Measurements from ENCODE around the gene EPM2A.
"Not testable (repeated sequence)": the region's sequence is repeated elsewhere in the genome, so short reads cannot be mapped to it uniquely, and the experiment has no call there.

DNA sequence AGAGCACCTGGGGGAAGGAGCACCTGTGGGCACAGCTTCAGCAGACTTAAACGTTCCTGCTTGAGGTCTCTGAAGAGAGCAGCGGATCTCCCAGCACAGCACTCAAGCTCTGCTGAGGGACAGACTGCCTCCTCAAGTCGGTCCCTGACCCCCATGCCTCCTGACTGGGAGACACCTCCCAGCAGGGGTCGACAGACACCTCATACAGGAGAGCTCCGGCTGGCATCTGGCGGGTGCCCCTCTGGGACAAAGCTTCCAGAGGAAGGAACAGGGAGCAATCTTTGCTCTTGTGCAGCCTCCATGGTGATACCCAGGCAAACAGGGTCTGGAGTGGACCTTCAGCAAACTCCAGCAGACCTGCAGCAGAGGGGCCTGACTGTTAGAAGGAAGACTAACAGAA, 7.2 kb upstream of the EPM2A start:
- TF ChIP-seq, protein P1, sequence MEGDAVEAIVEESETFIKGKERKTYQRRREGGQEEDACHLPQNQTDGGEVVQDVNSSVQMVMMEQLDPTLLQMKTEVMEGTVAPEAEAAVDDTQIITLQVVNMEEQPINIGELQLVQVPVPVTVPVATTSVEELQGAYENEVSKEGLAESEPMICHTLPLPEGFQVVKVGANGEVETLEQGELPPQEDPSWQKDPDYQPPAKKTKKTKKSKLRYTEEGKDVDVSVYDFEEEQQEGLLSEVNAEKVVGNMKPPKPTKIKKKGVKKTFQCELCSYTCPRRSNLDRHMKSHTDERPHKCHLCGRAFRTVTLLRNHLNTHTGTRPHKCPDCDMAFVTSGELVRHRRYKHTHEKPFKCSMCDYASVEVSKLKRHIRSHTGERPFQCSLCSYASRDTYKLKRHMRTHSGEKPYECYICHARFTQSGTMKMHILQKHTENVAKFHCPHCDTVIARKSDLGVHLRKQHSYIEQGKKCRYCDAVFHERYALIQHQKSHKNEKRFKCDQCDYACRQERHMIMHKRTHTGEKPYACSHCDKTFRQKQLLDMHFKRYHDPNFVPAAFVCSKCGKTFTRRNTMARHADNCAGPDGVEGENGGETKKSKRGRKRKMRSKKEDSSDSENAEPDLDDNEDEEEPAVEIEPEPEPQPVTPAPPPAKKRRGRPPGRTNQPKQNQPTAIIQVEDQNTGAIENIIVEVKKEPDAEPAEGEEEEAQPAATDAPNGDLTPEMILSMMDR (IDR thresholded peaks at IDR 0.05; ENCODE audit: poor library complexity): not testable (repeated sequence)
- not testable (repeated sequence) for TF ChIP-seq EZH2 (IDR thresholded peaks at IDR 0.05; ENCODE audit: borderline replicate concordance)
